Caki2 (cell line): ENCODE measurements around the gene CYP39A1. TPM values are rescaled to one million over a fixed set of nuclear protein-coding genes. Genes with fewer than 3 reads are reported as not detected.
"Not testable (repeated sequence)": the region's sequence is repeated elsewhere in the genome, so short reads cannot be mapped to it uniquely, and the experiment has no call there.

Experiments used
- DNase-seq: peaks from one replicate; pipeline ENCODE4 v3.0.0-alpha.2; 2015; ENCODE audit warnings: low read depth
- in situ Hi-C: cut with HindIII; loops from 2 replicates; pipeline ENCODE4 v1.10.0; 2016; ENCODE audit warnings: low sequenced_read_pairs, low pct_unique_long_range_greater_than_20kb, mixed read lengths
- total RNA-seq: library from RNA; depleted of rRNA; stranded (reverse); fragments of >200 nt; shearing (Covaris generic); gene quantifications from 2 replicates; pipeline ENCODE4 v1.2.3, GENCODE V29; 2014; ENCODE audit warnings: low replicate concordance

CYP39A1 gene
- total RNA-seq, 1 experiment from 2014 or later: 0.95 TPM

- no peak for DNase-seq
- in situ Hi-C loops: no loop called here
Measured at GRCh38 chr6:46652232-46652602, 401 bp downstream of the CYP39A1 start.

- peak; percentile 19 for DNase-seq
- in situ Hi-C loops: no loop called here
Measured at GRCh38 chr6:46651816-46652215, 802 bp downstream of the CYP39A1 start.

GRCh38 chr6:46651006-46651405 is 1.6 kb downstream of the CYP39A1 start:
- no peak for DNase-seq
- in situ Hi-C loops: no loop called here

- in situ Hi-C loops: no loop called here
- DNase-seq: no peak
Measured at GRCh38 chr6:46648869-46649492, 3.6 kb downstream of the CYP39A1 start.

GRCh38 chr6:46648108-46648507 is 4.5 kb downstream of the CYP39A1 start:
- in situ Hi-C loops: not testable (repeated sequence)

GRCh38 chr6:46645265-46645664 is 7.4 kb downstream of the CYP39A1 start:
- no peak for DNase-seq
- in situ Hi-C loops: no loop called here

More at GRCh38 chr6:46648108-46648507, 4.5 kb downstream of the CYP39A1 start:
- DNase-seq: not testable (repeated sequence)

GRCh38 chr6:46642928-46643751 is 9.5 kb downstream of the CYP39A1 start:
- DNase-seq: no peak
- in situ Hi-C loops: no loop called here

- DNase-seq: no peak
- in situ Hi-C loops: no loop called here
Measured at GRCh38 chr6:46638650-46639049, 14.0 kb downstream of the CYP39A1 start.

- no peak for DNase-seq
- in situ Hi-C loops: no loop called here
Measured at GRCh38 chr6:46637933-46638332, 14.7 kb downstream of the CYP39A1 start.

- no peak for DNase-seq
- in situ Hi-C loops: no loop called here
Measured at GRCh38 chr6:46637145-46637544, 15.5 kb downstream of the CYP39A1 start.

GRCh38 chr6:46635462-46635861 is 17.2 kb downstream of the CYP39A1 start:
- in situ Hi-C loops: no loop called here
- DNase-seq: no peak

- DNase-seq: no peak
- in situ Hi-C loops: no loop called here
Measured at GRCh38 chr6:46632053-46632452, 20.6 kb downstream of the CYP39A1 start.

- DNase-seq: no peak
- in situ Hi-C loops: no loop called here
Measured at GRCh38 chr6:46629691-46630090, 22.9 kb downstream of the CYP39A1 start.

- in situ Hi-C loops: no loop called here
- no peak for DNase-seq
Measured at GRCh38 chr6:46628976-46629375, 23.6 kb downstream of the CYP39A1 start.

- DNase-seq: no peak
- in situ Hi-C loops: no loop called here
Measured at GRCh38 chr6:46628498-46628897, 24.1 kb downstream of the CYP39A1 start.

- no peak for DNase-seq
- in situ Hi-C loops: no loop called here
Measured at GRCh38 chr6:46626976-46627375, 25.6 kb downstream of the CYP39A1 start.

GRCh38 chr6:46626228-46626909 is 26.2 kb downstream of the CYP39A1 start:
- no peak for DNase-seq
- in situ Hi-C loops: no loop called here

- DNase-seq: no peak
- in situ Hi-C loops: no loop called here
Measured at GRCh38 chr6:46618726-46619125, 33.9 kb downstream of the CYP39A1 start.

GRCh38 chr6:46612645-46613044 is 40.0 kb downstream of the CYP39A1 start:
- no peak for DNase-seq
- in situ Hi-C loops: no loop called here
